SK-N-SH (cell line): Measurements from ENCODE around the gene EFHB.
"Not testable (repeated sequence)": the region's sequence is repeated elsewhere in the genome, so short reads cannot be mapped to it uniquely, and the experiment has no call there.

Experiments used
- ELF1 ChIP-seq: IDR thresholded peaks from 2 replicates; pipeline ENCODE4 v1.4.0; 2012
- TCF12 ChIP-seq: IDR thresholded peaks from 2 replicates; pipeline ENCODE4 v1.4.0; 2012
- TF ChIP-seq, protein P1 (sequence below): IDR thresholded peaks from 2 replicates; pipeline ENCODE4 v1.4.0; 2012; ENCODE audit warnings: low read depth
- TF ChIP-seq, protein P2 (sequence below): fragments of 200-600 bp; sonication (generic); IDR thresholded peaks from 2 replicates; pipeline ENCODE4 v1.6.1; 2017; ENCODE audit warnings: antibody characterized with exemption, mild to moderate bottlenecking, moderate library complexity

DNA sequence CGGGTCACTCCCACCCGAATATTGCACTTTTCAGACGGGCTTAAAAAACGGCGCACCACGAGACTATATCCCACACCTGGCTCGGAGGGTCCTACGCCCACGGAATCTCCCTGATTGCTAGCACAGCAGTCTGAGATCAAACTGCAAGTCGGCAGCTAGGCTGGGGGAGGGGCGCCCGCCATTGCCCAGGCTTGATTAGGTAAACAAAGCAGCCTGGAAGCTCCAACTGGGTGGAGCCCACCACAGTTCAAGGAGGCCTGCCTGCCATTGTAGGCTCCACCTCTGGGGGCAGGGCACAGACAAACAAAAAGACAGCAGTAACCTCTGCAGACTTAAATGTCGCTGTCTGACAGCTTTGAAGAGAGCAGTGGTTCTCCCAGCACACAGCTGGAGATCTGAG lies 78.7 kb downstream of the EFHB start:
- TF ChIP-seq, protein P1, sequence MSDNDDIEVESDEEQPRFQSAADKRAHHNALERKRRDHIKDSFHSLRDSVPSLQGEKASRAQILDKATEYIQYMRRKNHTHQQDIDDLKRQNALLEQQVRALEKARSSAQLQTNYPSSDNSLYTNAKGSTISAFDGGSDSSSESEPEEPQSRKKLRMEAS: not testable (repeated sequence)
- TF ChIP-seq, protein P2, sequence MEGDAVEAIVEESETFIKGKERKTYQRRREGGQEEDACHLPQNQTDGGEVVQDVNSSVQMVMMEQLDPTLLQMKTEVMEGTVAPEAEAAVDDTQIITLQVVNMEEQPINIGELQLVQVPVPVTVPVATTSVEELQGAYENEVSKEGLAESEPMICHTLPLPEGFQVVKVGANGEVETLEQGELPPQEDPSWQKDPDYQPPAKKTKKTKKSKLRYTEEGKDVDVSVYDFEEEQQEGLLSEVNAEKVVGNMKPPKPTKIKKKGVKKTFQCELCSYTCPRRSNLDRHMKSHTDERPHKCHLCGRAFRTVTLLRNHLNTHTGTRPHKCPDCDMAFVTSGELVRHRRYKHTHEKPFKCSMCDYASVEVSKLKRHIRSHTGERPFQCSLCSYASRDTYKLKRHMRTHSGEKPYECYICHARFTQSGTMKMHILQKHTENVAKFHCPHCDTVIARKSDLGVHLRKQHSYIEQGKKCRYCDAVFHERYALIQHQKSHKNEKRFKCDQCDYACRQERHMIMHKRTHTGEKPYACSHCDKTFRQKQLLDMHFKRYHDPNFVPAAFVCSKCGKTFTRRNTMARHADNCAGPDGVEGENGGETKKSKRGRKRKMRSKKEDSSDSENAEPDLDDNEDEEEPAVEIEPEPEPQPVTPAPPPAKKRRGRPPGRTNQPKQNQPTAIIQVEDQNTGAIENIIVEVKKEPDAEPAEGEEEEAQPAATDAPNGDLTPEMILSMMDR: not testable (repeated sequence)
- TF ChIP-seq TCF12, ELF1: not testable (repeated sequence)
